Activated CD8-positive, alpha-beta T cell treated with anti-CD3 and anti-CD28 coated beads for 36 hours (primary cell): ENCODE results near the gene ACTG1. TPM values are rescaled to one million over a fixed set of nuclear protein-coding genes. Genes with fewer than 3 reads are reported as not detected.

Experiments used
- ATAC-seq: fragments of 200-7000 bp; cut with Tn5 transposase; one replicate; pipeline ENCODE4 v1.10.0; 2021; ENCODE audit warnings: mild to moderate bottlenecking, moderate library complexity
- CTCF ChIA-PET: fragments of 350-600 bp; sonication (Branson Sonifier 250); formaldehyde crosslinking; loops from one replicate; lab custom pipeline; 2021; ENCODE audit warnings: antibody characterized with exemption; lab: Charles Lee
- POLR2A ChIA-PET: fragments of 350-600 bp; sonication (Branson Sonifier 250); formaldehyde crosslinking; loops from one replicate; lab custom pipeline; 2021; ENCODE audit warnings: antibody characterized with exemption; lab: Charles Lee
- DNase-seq: peaks from one replicate; pipeline ENCODE4 v3.0.0-alpha.2; 2020
- H3K27ac Mint-ChIP-seq: one replicate; pipeline ENCODE4 v1.8.0; 2021; ENCODE audit warnings: mild to moderate bottlenecking, mixed read lengths
- H3K27me3 Mint-ChIP-seq: one replicate; pipeline ENCODE4 v1.8.0; 2021; ENCODE audit warnings: mixed read lengths
- H3K36me3 Mint-ChIP-seq: one replicate; pipeline ENCODE4 v1.8.0; 2021; ENCODE audit warnings: low read depth, mixed read lengths
- H3K4me1 Mint-ChIP-seq: one replicate; pipeline ENCODE4 v1.8.0; 2021; ENCODE audit warnings: low read depth, mixed read lengths
- H3K4me3 Mint-ChIP-seq: one replicate; pipeline ENCODE4 v1.8.0; 2021; ENCODE audit warnings: mild to moderate bottlenecking, moderate library complexity, mixed read lengths
- H3K9me3 Mint-ChIP-seq: one replicate; pipeline ENCODE4 v1.8.0; 2021; ENCODE audit warnings: mixed read lengths
- intact Hi-C: fragments of 100-400 bp; cut with micrococcal nuclease; formaldehyde crosslinking; loops from one replicate; pipeline ENCODE4 v1.10.0; 2022
- total RNA-seq, 2 experiments: library from RNA; stranded (reverse); gene quantifications; one replicate each; pipeline ENCODE4 v1.2.3, GENCODE V29; 2021
- TF ChIP-seq, protein P1 (sequence below): fragments of 200-600 bp; IDR thresholded peaks from one replicate; pipeline ENCODE4 v1.8.0; 2022; ENCODE audit warnings: antibody characterized with exemption, mild to moderate bottlenecking

Gene ACTG1
- total RNA-seq, result 1,000 to 10,000 TPM; 4,606 to 4,756 TPM

- Mint-ChIP-seq H3K4me1 (peaks cover 27% of the 10 kb centered on the region), H3K36me3 (peaks cover 45% of the 10 kb centered on the region), H3K4me3 (peak within 1 kb of the TSS; percentile 97), H3K27me3 (no peaks in the 10 kb centered on the region), H3K27ac (peak within 1 kb of the TSS; percentile 92), H3K9me3 (no peaks in the 10 kb centered on the region)
- ChIA-PET POLR2A (interaction anchor here (0.9 to 4.5 kb wide), 8 partner anchors 11 to 218 kb away, joined by 3 to 33 read pairs (median 6); partner anchors contain the start of genes FAAP100 and SLC38A10), CTCF (interaction anchor here (1.2 kb wide), 1 partner anchor 28 kb away, joined by 4 read pairs; no protein-coding TSS in a partner anchor)
- DNase-seq (peak; percentile 91), ATAC-seq (peak; percentile 57)
- TF ChIP-seq, protein P1, sequence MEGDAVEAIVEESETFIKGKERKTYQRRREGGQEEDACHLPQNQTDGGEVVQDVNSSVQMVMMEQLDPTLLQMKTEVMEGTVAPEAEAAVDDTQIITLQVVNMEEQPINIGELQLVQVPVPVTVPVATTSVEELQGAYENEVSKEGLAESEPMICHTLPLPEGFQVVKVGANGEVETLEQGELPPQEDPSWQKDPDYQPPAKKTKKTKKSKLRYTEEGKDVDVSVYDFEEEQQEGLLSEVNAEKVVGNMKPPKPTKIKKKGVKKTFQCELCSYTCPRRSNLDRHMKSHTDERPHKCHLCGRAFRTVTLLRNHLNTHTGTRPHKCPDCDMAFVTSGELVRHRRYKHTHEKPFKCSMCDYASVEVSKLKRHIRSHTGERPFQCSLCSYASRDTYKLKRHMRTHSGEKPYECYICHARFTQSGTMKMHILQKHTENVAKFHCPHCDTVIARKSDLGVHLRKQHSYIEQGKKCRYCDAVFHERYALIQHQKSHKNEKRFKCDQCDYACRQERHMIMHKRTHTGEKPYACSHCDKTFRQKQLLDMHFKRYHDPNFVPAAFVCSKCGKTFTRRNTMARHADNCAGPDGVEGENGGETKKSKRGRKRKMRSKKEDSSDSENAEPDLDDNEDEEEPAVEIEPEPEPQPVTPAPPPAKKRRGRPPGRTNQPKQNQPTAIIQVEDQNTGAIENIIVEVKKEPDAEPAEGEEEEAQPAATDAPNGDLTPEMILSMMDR, result no peak
- intact Hi-C loops, result no loop called here
Measured at GRCh38 chr17:81512562-81513371, at the start of gene ACTG1. Gene ACTG1 (minus strand): TSS chr17:81512799. CDS start chr17:81512354, 445 bp downstream.

DNA sequence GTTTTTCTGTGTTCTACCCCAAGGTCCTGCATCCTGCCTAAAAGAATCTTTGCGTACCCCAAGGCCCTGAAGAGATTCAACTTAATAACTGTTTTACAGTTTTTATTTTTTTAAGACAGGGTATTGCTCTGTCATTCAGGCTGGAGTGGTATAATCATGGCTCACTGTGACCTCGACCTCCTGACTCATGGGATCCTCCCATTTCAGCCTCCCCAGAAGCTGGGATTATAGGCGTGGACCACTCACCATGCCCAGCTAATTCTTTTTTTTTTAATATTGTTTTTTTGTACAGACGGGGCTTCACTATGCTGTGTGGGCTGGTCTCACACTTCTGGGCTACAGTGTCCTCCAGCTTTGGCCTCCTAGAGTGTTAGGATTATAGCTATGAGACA lies 48.9 kb upstream of the ACTG1 start:
- no peak overlapping the region for H3K4me3 Mint-ChIP-seq
- no peak overlapping the region for H3K27ac Mint-ChIP-seq
- H3K9me3 Mint-ChIP-seq, result no peaks in the 10 kb centered on the region
- H3K36me3 Mint-ChIP-seq, result peaks cover 20% of the 10 kb centered on the region
- intact Hi-C loops, result no loop called here
- ATAC-seq (no peak), DNase-seq (no peak)
- CTCF ChIA-PET, result interaction anchor here (1.0 to 1.6 kb wide), 2 partner anchors 20 to 40 kb away, joined by 3 to 6 read pairs; no protein-coding TSS in a partner anchor
- peaks cover 3% of the 10 kb centered on the region for H3K4me1 Mint-ChIP-seq
- no peaks in the 10 kb centered on the region for H3K27me3 Mint-ChIP-seq
- TF ChIP-seq, protein P1, result no peak
- POLR2A ChIA-PET, result interaction anchor here (2.1 kb wide), 1 partner anchor 9 kb away, joined by 7 read pairs; the partner anchor contains the start of gene FAAP100

- POLR2A ChIA-PET, result no interaction called here
- TF ChIP-seq, protein P1, result no peak
- H3K4me3 Mint-ChIP-seq, result no peak overlapping the region
- intact Hi-C loops, result no loop called here
- peaks cover 8% of the 10 kb centered on the region for H3K4me1 Mint-ChIP-seq
- no peaks in the 10 kb centered on the region for H3K27me3 Mint-ChIP-seq
- ATAC-seq (no peak), DNase-seq (no peak)
- CTCF ChIA-PET, result interaction anchor here (0.8 kb wide), 1 partner anchor 42 kb away, joined by 3 read pairs; no protein-coding TSS in a partner anchor
- H3K36me3 Mint-ChIP-seq, result peaks cover 12% of the 10 kb centered on the region
- no peaks in the 10 kb centered on the region for H3K9me3 Mint-ChIP-seq
- H3K27ac Mint-ChIP-seq, result no peak overlapping the region
Measured at GRCh38 chr17:81558941-81559806, 46.6 kb upstream of the ACTG1 start.

DNA sequence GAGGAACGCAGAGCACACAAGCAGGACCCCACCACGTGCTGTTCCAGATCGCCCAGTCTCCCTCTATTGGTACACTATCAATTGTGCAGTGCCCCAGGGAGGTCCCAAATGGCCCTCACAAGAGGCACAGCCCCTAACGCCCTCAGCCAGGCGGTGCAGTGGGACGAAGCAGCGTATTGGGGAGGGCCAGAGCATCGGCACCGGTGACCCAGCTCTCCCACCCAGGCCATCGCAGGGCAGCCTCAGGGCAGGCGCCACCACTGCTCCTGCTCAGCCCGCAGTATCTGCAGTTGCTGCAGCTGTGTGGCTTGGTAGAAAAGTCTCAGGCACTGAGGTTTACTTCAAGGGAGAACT lies 45.5 kb upstream of the ACTG1 start:
- H3K27ac Mint-ChIP-seq, result no peak overlapping the region
- ChIA-PET CTCF (no interaction called here), POLR2A (no interaction called here)
- no peak for DNase-seq
- H3K4me3 Mint-ChIP-seq, result no peak overlapping the region
- no peak for ATAC-seq
- H3K27me3 Mint-ChIP-seq, result no peaks in the 10 kb centered on the region
- H3K9me3 Mint-ChIP-seq, result no peaks in the 10 kb centered on the region
- TF ChIP-seq, protein P1, result no peak
- peaks cover 16% of the 10 kb centered on the region for H3K36me3 Mint-ChIP-seq
- intact Hi-C loops, result no loop called here
- H3K4me1 Mint-ChIP-seq, result peaks cover 17% of the 10 kb centered on the region
